Omental fat pad (tissue), 4 donors: Measurements from ENCODE around the gene MBNL2. TPM values are rescaled to one million over a fixed set of nuclear protein-coding genes. Genes with fewer than 3 reads are reported as not detected.

Experiments
- ATAC-seq: fragments of 150-250 bp; one replicate; pipeline ENCODE4 v1.9.1; 2016; ENCODE audit warnings: mild to moderate bottlenecking, moderate library complexity; ENCODE audit not compliant: low FRiP score
- DNase-seq: peaks from one replicate; pipeline ENCODE4 v3.0.0-alpha.2; 2019; ENCODE audit warnings: low spot score
- total RNA-seq, 4 donors: library from RNA; depleted of rRNA; stranded (reverse); fragments of >200 nt; gene quantifications; one replicate each; pipeline ENCODE4 v1.1.0, GENCODE V29; 2016
- TF ChIP-seq, protein P1 (sequence below), 3 donors: fragments of 450-650 bp; IDR thresholded peaks; one replicate each; pipeline ENCODE4 v1.5.1; 2016 to 2017; ENCODE audit warnings: antibody characterized with exemption in 3 of 3, mild to moderate bottlenecking in 3 of 3, moderate library complexity in 2 of 3

The MBNL2 gene
- total RNA-seq, 4 donors from 2014 or later = 105 to 132 (median 123) TPM

- TF ChIP-seq, protein P1, sequence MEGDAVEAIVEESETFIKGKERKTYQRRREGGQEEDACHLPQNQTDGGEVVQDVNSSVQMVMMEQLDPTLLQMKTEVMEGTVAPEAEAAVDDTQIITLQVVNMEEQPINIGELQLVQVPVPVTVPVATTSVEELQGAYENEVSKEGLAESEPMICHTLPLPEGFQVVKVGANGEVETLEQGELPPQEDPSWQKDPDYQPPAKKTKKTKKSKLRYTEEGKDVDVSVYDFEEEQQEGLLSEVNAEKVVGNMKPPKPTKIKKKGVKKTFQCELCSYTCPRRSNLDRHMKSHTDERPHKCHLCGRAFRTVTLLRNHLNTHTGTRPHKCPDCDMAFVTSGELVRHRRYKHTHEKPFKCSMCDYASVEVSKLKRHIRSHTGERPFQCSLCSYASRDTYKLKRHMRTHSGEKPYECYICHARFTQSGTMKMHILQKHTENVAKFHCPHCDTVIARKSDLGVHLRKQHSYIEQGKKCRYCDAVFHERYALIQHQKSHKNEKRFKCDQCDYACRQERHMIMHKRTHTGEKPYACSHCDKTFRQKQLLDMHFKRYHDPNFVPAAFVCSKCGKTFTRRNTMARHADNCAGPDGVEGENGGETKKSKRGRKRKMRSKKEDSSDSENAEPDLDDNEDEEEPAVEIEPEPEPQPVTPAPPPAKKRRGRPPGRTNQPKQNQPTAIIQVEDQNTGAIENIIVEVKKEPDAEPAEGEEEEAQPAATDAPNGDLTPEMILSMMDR (IDR thresholded peaks at IDR 0.05) = no peak
- peak; percentile 20 for ATAC-seq
Observed at GRCh38 chr13:97259798-97260714, 37.9 kb downstream of the MBNL2 start.

GRCh38 chr13:97261254-97262005 is 39.3 kb downstream of the MBNL2 start:
- TF ChIP-seq, protein P1 (IDR thresholded peaks at IDR 0.05) = no peak
- DNase-seq = no peak
- no peak for ATAC-seq

More at GRCh38 chr13:97259798-97260714, 37.9 kb downstream of the MBNL2 start:
- no peak for DNase-seq

DNA sequence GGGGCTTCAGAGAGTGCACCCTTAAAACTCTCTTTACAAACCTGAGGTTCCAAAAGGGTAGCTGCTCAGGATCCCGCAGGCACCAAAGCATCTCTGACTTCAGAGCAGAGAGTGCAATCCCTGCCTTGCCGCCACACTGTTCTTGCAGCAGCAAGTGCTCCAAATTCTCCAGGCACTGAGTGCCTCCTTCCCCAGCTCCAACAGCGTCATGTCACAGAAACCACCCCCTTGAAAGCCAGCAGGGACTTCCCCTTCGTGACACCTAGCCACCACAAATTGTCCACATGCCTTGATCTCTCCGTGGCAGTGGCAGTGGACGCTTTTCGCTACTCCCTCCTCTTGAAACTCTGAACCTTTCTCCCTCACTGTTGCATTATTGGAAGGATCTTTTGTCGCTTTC is 39.9 kb downstream of the MBNL2 start:
- no peak for DNase-seq
- TF ChIP-seq, protein P1 (IDR thresholded peaks at IDR 0.05) = no peak
- ATAC-seq = no peak

- ATAC-seq (no peak), DNase-seq (no peak)
- TF ChIP-seq, protein P1 (IDR thresholded peaks at IDR 0.05) = no peak
Observed at GRCh38 chr13:97263160-97263559, 41.0 kb downstream of the MBNL2 start.

DNA sequence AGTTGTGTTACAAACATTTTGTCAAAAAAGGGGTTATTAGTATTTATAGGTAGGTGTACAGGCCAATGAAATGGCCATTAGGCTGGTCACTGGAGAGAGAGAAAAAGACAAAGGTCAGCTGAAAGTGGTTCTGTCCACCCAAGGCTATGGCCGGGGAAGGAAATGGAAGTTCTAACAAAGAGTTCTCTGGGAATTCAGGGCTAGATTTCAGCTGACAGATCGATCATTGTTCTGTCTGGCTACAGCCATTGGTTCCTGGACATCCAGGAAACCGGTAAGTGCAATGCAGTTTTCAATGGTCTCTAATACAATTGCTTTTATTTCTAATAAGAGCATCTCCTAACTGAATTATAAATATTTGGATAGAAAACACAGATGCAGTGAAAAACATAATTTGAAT is 42.5 kb downstream of the MBNL2 start:
- DNase-seq (no peak), ATAC-seq (no peak)
- TF ChIP-seq, protein P1 (IDR thresholded peaks at IDR 0.05) = no peak

- DNase-seq (no peak), ATAC-seq (no peak)
Observed at GRCh38 chr13:97266332-97266731, 44.2 kb downstream of the MBNL2 start.

More at GRCh38 chr13:97266332-97266731, 44.2 kb downstream of the MBNL2 start:
- TF ChIP-seq, protein P1 (IDR thresholded peaks at IDR 0.05) = no peak
